Transverse colon (tissue), 4 donors: ENCODE results near the gene GNPTAB.
A peak's percentile ranks its signal among the peaks of the same experiment; 100 is the strongest.

Experiments
- CTCF ChIP-seq, 5 experiments: fragments of 200-600 bp in 3 of 5; fragments of 450-650 bp in 2 of 5; sonication (generic) in 3 of 5; IDR thresholded peaks; 1 replicate in 2 of 5; 2 replicates in 3 of 5; pipeline ENCODE4 v1.5.1; 2016 to 2017; ENCODE audit warnings: antibody characterized with exemption in 5 of 5, inconsistent platforms in 3 of 5, mild to moderate bottlenecking in 2 of 5, moderate library complexity in 1 of 5
- POLR2AphosphoS5 ChIP-seq, 3 donors: sonication (generic); formaldehyde crosslinking; IDR thresholded peaks; one replicate each; pipeline ENCODE4 v1.6.1; 2016; ENCODE audit warnings: antibody characterized with exemption in 3 of 3

GRCh38 chr12:101695706-101696105, 135.1 kb downstream of the GNPTAB start:
- TF ChIP-seq CTCF (IDR thresholded peaks at IDR 0.05) (no peak), POLR2AphosphoS5 (IDR thresholded peaks at IDR 0.05) (peak in 1 of 3 donors; percentile 12)
